Ascending aorta (tissue), 2 donors: ENCODE measurements around the gene KLHL35. TPM values are rescaled to one million over a fixed set of nuclear protein-coding genes. Genes with fewer than 3 reads are reported as not detected.
A peak's percentile ranks its signal among the peaks of the same experiment; 100 is the strongest.

Experiments
- DNase-seq, 2 donors: peaks; one replicate each; pipeline ENCODE4 v3.0.0-alpha.2; 2019; ENCODE audit warnings: low spot score in 2 of 2
- H3K27ac ChIP-seq, 2 donors: fragments of 200-600 bp; sonication (generic); one replicate each; pipeline ENCODE4 v1.5.1; 2016 to 2017; ENCODE audit warnings: mild to moderate bottlenecking in 1 of 2
- H3K27me3 ChIP-seq: fragments of 200-600 bp; sonication (generic); one replicate; pipeline ENCODE4 v1.5.1; 2017
- H3K36me3 ChIP-seq, 2 donors: fragments of 200-600 bp; sonication (generic); one replicate each; pipeline ENCODE4 v1.5.1; 2016
- H3K4me1 ChIP-seq, 2 donors: fragments of 200-600 bp; sonication (generic); one replicate each; pipeline ENCODE4 v1.5.1; 2016 to 2017; ENCODE audit warnings: mild to moderate bottlenecking in 1 of 2
- H3K4me3 ChIP-seq, 2 donors: fragments of 200-600 bp; sonication (generic); one replicate each; pipeline ENCODE4 v1.5.1; 2016 to 2017; ENCODE audit warnings: mild to moderate bottlenecking in 1 of 2
- H3K9me3 ChIP-seq, 2 donors: fragments of 200-600 bp; sonication (generic); one replicate each; pipeline ENCODE4 v1.5.1; 2016
- CTCF ChIP-seq, 3 experiments: fragments of 200-600 bp in 2 of 3; fragments of 450-650 bp in 1 of 3; sonication (generic) in 2 of 3; IDR thresholded peaks; one replicate each; pipeline ENCODE4 v1.5.1; 2016 to 2019; ENCODE audit warnings: antibody characterized with exemption in 3 of 3, mild to moderate bottlenecking in 1 of 3, moderate library complexity in 1 of 3
- intact Hi-C: fragments of 100-400 bp; cut with DNase I; formaldehyde crosslinking; loops from one replicate; pipeline ENCODE4 v1.15.1; 2023
- total RNA-seq: library from RNA; depleted of rRNA; stranded (reverse); fragments of >200 nt; gene quantifications from one replicate; pipeline ENCODE4 v1.1.0, GENCODE V29; 2016

KLHL35 gene
- total RNA-seq, 1 donor from 2014 or later: not detected

GRCh38 chr11:75424396-75424795 is 8.6 kb downstream of the KLHL35 start:
- Histone ChIP-seq H3K36me3 (peaks cover 0 to 11% of the 10 kb centered on the region in 2 donors), H3K4me3 (no peak overlapping the region), H3K4me1 (peaks cover 5 to 9% of the 10 kb centered on the region in 2 donors), H3K27ac (no peak overlapping the region), H3K9me3 (no peaks in the 10 kb centered on the region), H3K27me3 (no peaks in the 10 kb centered on the region)
- intact Hi-C loops: loop anchor here (10.0 kb wide), 1 partner anchor 390 kb away; the partner anchor contains the start of gene UVRAG
- no peak for TF ChIP-seq CTCF (IDR thresholded peaks at IDR 0.05)
- DNase-seq: no peak

GRCh38 chr11:75423721-75424120 is 9.3 kb downstream of the KLHL35 start:
- no peaks in the 10 kb centered on the region for H3K9me3 ChIP-seq
- peaks cover 0 to 11% of the 10 kb centered on the region in 2 donors for H3K36me3 ChIP-seq
- DNase-seq: no peak
- H3K4me1 ChIP-seq: peaks cover 7 to 12% of the 10 kb centered on the region in 2 donors
- H3K27me3 ChIP-seq: no peaks in the 10 kb centered on the region
- H3K27ac ChIP-seq: peak overlapping the region; percentile 61 to 91
- intact Hi-C loops: loop anchor here (10.0 kb wide), 1 partner anchor 391 kb away; the partner anchor contains the start of gene UVRAG
- no peak for TF ChIP-seq CTCF (IDR thresholded peaks at IDR 0.05)
- no peak overlapping the region for H3K4me3 ChIP-seq

GRCh38 chr11:75422248-75423231 is 10.5 kb downstream of the KLHL35 start:
- Histone ChIP-seq H3K27ac (peak overlapping the region; percentile 61 to 91), H3K27me3 (no peaks in the 10 kb centered on the region), H3K4me3 (no peak overlapping the region), H3K9me3 (no peaks in the 10 kb centered on the region), H3K4me1 (peaks cover 10 to 21% of the 10 kb centered on the region in 2 donors), H3K36me3 (peaks cover 0 to 11% of the 10 kb centered on the region in 2 donors)
- DNase-seq: no peak
- TF ChIP-seq CTCF (IDR thresholded peaks at IDR 0.05): no peak
- intact Hi-C loops: loop anchor here (10.0 kb wide), 1 partner anchor 392 kb away; the partner anchor contains the start of gene UVRAG

GRCh38 chr11:75421902-75422247 is 11.1 kb downstream of the KLHL35 start:
- DNase-seq: no peak
- H3K27ac ChIP-seq: peak overlapping the region; percentile 61 to 91

More at GRCh38 chr11:75421902-75422247, 11.1 kb downstream of the KLHL35 start:
- Histone ChIP-seq H3K4me1 (peaks cover 10 to 23% of the 10 kb centered on the region in 2 donors), H3K9me3 (no peaks in the 10 kb centered on the region), H3K4me3 (no peak overlapping the region), H3K27me3 (no peaks in the 10 kb centered on the region), H3K36me3 (peaks cover 0 to 11% of the 10 kb centered on the region in 2 donors)
- no peak for TF ChIP-seq CTCF (IDR thresholded peaks at IDR 0.05)
- intact Hi-C loops: loop anchor here (10.0 kb wide), 1 partner anchor 393 kb away; the partner anchor contains the start of gene UVRAG
